Ishikawa (cell line): ENCODE results near the gene FIGN.

ENCODE experiments used
- CEBPB ChIP-seq: IDR thresholded peaks from 2 replicates; pipeline ENCODE4 v1.6.1; 2012
- CREB1 ChIP-seq: IDR thresholded peaks from 2 replicates; pipeline ENCODE4 v1.6.1; 2012; ENCODE audit warnings: low read depth
- FOXM1 ChIP-seq: IDR thresholded peaks from 2 replicates; pipeline ENCODE4 v1.6.1; 2012; ENCODE audit warnings: low read depth, borderline replicate concordance
- MAX ChIP-seq: IDR thresholded peaks from 2 replicates; pipeline ENCODE4 v1.6.1; 2012
- NFIC ChIP-seq: IDR thresholded peaks from 2 replicates; pipeline ENCODE4 v1.6.1; 2012
- RAD21 ChIP-seq: IDR thresholded peaks from 2 replicates; pipeline ENCODE4 v1.6.1; 2012; ENCODE audit warnings: low read depth
- USF1 ChIP-seq: IDR thresholded peaks from 2 replicates; pipeline ENCODE4 v1.6.1; 2012
- YY1 ChIP-seq: IDR thresholded peaks from 2 replicates; pipeline ENCODE4 v1.6.1; 2012; ENCODE audit warnings: low read depth

- TF ChIP-seq CEBPB (no peak), RAD21 (no peak), USF1 (no peak), MAX (no peak), YY1 (no peak), NFIC (no peak), CREB1 (no peak), FOXM1 (no peak)
Measured at GRCh38 chr2:163737563-163737962, 1.8 kb upstream of the FIGN start.
